Keratinocyte (primary cell): Measurements from ENCODE around the gene PSMC4.

ENCODE experiments used
- CTCF ChIP-seq, 3 experiments: IDR thresholded peaks in 1 of 3; conservative IDR thresholded peaks in 1 of 3; optimal IDR thresholded peaks in 1 of 3; 2 replicates in 2 of 3; 3 replicates in 1 of 3; pipeline versions ENCODE3 to v1.5.1; 2011; ENCODE audit warnings: low read length in 3 of 3, mild to moderate bottlenecking in 3 of 3, moderate library complexity in 2 of 3, control low read depth in 1 of 3, inconsistent platforms in 1 of 3; ENCODE audit not compliant: insufficient read depth in 2 of 3; ENCODE audit errors: extremely low read depth in 1 of 3
- EZH2 ChIP-seq: IDR thresholded peaks from one replicate; pipeline ENCODE4 v1.6.1; 2012; ENCODE audit warnings: inconsistent platforms, mild to moderate bottlenecking, low read length, moderate library complexity

DNA sequence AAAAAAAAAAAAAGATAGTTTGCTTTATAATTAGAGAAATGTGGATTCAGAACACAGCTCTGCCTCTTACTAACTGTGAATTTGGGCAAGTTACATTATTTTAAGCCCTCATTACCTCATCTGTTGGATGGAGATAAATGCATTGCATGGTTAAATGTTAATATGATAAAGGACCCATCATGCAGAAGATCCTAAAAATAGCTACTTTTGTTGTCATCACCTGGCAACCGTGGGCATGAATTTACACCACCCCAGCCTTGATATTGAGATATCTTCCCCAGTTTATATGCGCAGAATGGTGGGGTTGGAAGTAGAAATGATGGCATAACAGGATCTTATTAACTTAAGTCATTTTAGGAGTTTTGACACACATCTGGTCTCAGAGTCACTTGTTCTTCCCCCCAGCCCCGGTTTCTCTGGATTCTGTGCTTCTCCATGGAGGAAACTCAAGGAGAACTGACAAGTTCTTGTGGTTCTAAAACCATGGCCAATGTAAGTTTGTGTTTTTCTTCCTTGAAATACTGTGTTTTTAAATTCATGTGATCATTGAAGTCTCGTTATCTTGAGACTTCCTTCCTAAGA lies 34.8 kb downstream of the PSMC4 start:
- TF ChIP-seq CTCF (optimal IDR thresholded peaks at IDR 0.05 in 1 of 3, IDR thresholded peaks at IDR 0.05 in 1 of 3, conservative IDR thresholded peaks at IDR 0.05 in 1 of 3; ENCODE audit: extremely low read depth in 1 of 3, insufficient read depth in 2 of 3, low read length in 3 of 3) (no peak), EZH2 (no peak)
